Brain pericyte (primary cell): ENCODE results near the gene BPIFB4.

Experiments used
- DNase-seq: peaks from one replicate; pipeline ENCODE4 v3.0.0-alpha.2; 2012; ENCODE audit warnings: low read depth, low spot score

The BPIFB4 gene

DNA sequence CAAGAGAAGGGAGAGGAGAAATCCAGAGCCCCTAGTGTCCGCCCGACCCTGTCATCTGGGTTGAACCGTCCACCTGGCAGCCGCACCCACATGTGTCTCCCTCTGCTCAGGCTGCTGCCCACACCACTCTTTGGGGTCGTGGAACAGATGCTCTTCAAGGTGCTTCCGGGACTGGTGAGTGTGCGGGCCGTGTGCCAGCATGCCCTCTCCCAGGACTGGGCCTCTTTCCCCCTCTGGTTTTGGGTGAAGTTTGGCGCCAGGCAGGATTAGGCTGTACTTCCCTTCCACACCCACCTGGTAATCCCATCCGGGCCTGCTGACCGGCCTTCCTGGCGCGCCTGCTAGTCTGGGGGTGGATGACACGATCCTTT lies 17.8 kb upstream of the BPIFB4 start:
- DNase-seq, result no peak

DNA sequence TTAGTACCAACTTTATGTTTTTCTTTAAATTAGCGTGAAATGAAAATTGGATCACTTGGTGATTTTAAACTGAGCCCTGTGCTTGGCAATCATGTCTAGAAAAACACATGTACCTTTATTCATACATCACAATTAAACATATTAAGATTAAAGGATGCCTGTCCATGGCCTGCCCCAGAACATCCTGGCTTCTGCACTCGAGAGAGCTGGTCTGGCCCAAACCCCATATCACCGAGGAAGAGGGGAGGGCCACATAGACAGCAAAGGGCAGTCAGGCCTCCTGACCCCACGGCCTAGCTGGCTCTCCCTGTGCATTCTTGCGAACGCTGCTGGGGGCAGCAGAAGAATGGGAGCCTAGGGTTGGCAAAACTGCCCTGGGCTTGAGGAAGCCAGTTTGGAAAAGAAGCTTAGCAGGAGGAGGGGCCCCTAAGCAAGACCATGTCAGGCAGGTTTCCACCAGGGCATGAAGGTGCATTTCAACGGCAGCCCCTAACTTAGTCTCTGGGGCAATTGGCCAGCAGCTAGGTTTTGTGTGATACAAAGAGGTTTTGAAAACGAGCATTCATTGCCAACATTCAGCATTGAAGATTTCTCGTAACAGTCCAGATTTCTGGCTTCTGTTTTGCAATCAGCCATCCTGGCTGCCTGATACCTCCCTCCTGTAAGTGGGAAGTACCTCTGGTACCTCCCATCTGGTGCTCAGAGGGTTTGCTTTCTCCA lies 17.2 kb upstream of the BPIFB4 start:
- no peak for DNase-seq

DNA sequence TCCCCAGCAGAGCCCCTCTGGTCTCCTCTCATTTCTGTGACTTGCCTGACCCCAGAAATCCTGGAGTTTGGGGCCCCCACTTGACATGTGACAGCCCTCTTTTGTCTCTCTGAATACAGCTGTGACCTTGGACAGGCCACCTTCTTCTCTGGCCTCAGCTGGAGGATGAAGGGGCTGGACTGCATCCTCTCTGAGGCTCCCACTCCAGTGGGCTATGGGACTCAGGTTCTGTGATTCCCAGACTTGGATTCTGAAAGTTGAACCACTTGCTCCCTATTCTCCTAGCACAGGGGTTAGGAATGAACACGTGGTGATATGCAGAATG lies 16.7 kb upstream of the BPIFB4 start:
- no peak for DNase-seq

DNA sequence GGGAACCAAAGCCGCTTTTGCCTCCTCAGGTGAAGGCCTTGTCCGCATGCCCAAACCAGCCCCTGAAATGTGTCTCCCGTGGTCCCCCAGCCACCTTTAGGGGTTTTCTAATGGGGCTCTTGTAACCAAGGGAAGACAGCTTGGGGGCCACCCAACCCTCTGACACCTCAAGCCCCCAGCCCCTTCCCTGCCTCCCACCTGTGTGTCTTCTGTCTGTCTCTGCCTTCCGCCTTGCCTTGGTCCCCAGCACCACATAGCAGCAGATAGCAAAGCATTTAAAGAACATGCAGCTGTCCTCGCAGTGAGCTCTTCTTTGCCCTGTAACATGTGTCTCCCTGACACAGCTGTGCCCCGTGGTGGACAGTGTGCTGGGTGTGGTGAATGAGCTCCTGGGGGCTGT lies 16.2 kb upstream of the BPIFB4 start:
- no peak for DNase-seq

DNA sequence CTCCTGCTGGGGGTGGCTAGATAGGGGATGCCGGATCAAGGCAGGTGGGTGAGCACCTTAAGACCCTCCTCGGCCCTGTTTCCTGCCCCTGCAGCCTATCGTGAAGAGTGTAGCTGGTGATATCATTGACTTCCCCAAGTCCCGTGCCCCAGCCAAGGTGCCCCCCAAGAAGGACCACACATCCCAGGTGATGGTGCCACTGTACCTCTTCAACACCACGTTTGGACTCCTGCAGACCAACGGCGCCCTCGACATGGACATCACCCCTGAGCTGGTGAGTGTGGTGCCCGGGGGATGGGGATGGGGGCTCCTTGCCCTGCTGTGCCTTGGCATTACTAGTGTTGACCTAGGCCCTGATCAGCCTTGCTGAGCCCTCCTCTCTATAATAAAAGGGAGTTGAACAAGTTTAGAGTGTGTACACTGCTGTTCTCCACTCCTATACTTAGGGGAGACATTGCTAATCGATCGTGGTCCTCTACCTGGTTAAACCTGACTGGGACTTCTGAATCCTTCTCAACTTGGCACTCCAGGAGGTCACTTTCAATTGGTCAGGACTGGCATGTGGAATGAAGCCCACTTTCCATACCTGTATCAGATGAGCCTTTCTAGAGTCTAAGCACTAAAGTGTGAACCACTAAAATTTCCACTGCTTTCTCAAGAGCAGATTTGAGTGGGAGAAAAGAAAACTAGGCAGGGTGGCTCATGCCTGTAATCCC lies 14.7 kb upstream of the BPIFB4 start:
- DNase-seq, result no peak

DNA sequence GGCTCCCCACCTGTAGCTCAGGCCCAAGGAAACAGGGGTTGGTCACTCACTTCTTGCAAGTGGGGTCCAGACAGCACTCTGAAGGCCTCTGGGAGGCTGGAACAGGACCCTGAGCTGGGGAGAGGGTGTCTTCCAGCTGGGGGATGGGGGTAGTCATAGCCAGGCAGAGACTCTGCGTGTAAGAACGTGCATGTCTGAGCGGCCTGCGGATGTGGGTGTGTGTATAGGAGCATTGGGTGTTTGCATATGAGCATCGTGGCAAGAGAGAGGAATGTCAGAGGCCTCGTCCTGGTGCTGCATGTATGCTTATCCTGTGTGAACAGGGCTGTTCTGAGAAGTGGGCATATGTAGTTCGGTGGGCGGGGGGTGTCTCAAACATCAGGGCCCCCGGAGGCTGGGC lies 13.7 kb upstream of the BPIFB4 start:
- DNase-seq, result no peak

DNA sequence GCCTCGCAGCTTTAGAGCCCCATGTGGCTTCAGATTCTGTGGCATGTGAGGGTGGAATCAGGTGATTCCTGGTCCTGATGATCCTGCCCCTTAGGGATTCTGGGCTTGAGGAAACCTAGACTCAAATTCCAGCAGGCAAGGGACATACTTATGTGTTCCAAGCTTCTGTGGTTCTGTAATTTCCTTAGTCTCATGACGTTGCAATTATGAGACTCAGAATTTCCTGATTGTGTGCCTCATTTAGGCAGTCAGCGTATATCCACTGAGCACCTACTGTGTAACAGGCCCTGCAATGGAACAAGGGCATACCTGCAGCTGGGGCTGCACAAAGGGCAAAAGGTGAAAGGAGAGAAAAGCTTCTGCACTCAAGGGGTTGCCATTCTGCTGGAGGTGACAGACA lies 11.6 kb upstream of the BPIFB4 start:
- no peak for DNase-seq

DNA sequence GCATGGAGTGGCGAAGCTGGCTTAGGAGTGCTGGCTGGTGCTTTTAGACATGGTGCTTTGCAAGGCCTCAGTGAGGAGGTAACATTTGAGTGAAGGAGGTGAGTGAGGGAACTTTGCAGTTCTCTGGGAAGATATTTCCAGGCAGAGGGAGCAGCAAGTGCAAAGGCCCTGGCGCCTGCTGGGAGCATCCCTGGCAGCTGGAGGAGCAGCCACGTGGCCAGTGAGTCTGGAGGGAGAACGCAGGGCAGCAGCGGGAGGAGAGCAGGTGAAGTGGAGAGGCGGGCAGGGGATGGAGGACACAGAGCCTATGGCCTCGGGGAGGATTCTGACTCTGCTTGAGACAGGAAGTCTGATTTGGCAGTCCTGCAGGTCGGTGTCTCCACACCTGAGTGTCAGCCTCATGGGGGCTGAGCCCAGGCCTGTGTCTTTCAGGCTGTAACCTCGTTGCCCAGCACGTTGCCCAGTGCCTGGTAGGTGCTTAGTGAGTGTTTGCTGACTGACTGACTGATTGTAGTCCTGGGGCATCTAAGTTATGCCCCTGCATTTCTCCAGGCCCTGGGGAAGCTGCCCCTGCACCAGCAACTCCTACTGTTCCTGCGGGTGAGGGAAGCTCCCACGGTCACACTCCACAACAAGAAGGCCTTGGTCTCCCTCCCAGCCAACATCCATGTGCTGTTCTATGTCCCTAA lies 11.0 kb upstream of the BPIFB4 start:
- no peak for DNase-seq

DNA sequence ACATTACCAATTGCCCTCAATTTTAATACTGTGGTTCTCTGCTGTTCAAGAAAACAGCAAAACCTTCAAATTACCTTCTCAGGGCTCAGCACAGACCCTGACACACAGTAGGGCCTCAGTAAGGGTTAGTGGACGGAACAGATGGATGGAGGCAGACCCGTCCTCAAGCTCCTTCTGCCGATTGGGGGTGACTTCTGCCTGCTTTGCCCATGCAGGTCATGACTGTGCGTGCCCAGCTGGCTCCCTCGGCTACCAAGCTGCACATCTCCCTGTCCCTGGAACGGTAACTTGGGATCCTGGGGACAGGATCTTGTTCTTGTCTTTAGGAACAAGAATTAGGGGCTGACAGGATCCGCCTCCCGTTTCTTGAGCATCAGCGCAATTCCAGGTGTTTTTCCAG lies 9.8 kb upstream of the BPIFB4 start:
- no peak for DNase-seq

DNA sequence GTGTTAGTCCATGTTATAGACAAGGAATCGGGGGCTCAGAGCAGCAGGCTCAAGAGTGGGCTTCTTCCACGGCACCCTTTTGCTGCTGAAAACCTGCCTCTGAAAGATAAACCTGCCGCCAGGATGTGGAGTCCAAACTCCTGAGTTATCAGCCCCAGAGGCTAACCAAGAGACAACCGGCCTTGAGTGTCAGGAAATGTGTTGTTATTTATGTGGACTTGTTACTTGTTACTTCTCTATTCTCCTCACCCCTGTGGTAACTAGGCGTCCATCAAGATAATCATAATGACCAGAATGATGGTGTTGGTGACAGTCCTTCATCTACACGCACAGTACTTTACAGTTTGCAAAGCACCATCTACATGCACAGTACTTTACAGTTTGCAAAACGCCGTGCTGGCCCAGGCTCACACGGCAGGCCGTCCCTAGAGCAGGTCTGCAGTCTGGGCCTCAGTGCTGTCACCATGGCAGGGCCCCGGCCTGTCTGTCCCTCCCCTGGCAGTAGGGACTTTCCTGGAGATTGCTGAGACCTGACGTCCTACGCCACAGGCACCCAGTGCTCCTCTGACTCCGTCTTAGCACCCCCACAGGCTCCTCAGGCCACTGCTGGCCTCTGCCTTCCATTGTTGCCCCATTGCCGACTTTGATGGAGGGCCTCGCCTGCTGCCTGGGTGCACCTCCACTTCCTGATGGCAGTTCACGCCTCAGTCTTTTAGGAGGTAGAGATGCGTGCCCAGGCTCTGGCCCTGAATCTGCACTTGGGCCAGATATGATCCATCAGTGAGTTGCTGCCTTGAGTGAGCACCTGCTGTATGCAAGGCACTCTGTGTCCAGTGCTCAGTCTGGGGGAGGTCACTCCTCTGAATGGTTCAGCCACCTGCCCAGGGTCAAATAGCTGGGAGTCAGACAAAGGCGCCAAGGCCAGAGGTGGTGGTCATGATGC lies 9.1 kb upstream of the BPIFB4 start:
- DNase-seq, result no peak

DNA sequence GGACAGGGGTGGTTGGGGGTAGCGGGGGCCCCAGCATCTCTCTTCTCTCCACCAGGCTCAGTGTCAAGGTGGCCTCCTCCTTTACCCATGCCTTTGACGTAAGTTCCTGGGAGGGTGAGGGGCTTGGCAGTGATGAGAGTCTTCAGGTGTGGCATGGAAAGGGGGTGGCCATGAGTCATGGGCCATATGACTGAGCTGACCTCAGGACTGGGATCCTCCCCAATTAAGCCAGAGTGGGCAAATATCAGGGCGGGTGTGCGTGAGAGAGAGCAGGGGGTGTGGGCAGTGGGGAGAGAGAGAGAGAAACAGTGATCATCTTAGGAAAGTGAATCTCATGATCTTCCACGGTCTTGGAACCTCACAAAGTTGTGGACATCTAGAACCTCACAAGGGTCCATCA lies 8.2 kb upstream of the BPIFB4 start:
- no peak for DNase-seq

DNA sequence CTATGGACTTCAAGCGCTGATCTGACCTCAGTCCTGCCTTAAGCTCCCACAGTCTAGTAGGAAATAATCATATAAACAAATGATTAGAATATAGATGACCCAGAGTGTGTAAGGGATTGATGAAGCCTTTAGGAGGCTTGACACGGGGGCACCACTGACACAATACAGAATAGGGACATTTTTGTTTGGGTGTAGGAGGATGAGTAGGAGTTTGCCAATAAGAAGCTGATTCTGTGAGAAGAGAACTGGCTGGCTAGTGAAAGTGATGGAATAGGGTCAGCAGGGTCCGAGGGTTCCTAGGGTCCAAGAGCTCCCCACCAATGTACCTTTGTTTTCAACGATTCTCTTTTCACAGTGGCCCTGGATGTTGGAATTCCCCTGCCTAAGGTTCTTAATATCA lies 7.1 kb upstream of the BPIFB4 start:
- DNase-seq, result no peak

DNA sequence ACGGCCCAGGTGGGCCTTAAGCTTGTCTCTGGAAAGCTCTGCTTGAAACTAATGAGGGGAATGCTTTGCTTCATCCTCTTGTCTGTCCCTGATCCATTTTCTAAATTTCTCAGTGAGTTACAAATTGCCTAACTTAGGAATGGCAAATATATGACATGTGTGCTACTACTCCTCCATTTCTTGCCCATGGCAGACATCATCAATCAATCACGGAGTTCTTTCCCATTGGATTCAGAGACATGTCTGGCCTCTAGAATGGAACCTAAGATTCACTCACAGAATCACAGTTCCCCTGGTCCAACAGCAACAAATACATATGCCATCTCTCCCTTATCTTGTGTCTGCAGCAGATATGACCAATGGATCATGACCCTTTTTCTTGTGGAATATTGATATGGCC lies 6.6 kb upstream of the BPIFB4 start:
- no peak for DNase-seq

DNA sequence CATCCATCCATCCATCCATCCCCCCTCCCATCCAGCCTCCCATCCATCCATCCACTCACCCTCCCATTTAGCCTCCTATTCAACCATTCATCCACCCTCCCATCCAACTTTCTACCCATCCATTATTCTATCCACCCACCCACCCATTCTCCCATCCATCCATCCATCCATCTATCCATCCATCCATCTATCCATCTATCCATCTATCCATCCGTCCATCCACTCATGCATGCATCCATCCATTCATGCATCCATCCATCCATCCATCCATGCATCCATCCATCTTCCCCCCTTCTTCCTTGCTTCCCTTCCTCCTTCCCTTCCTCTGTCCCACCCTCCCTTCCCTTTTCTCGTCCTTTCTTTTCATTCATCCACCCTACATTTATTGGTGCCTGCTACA lies 4.8 kb upstream of the BPIFB4 start:
- DNase-seq, result no peak

DNA sequence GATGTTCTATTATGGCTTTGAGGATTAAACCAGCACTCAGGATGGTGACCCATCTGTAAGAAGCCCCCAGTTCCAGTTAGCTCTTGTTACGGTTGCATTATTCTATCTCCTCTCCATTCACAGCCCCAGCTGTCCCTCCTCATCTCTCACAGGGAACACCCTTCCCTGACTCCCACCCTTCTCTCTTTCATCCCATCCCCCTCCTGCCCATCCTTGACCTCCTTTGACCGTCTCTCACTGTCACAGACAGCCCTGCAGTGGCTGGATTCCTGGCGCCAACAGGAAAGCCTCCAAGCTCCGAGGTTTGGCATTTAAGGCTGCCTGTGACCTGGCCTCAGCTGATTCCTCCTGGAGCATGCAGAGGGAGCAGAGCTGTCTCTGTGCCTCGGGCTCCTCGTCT lies 4.2 kb upstream of the BPIFB4 start:
- no peak for DNase-seq

DNA sequence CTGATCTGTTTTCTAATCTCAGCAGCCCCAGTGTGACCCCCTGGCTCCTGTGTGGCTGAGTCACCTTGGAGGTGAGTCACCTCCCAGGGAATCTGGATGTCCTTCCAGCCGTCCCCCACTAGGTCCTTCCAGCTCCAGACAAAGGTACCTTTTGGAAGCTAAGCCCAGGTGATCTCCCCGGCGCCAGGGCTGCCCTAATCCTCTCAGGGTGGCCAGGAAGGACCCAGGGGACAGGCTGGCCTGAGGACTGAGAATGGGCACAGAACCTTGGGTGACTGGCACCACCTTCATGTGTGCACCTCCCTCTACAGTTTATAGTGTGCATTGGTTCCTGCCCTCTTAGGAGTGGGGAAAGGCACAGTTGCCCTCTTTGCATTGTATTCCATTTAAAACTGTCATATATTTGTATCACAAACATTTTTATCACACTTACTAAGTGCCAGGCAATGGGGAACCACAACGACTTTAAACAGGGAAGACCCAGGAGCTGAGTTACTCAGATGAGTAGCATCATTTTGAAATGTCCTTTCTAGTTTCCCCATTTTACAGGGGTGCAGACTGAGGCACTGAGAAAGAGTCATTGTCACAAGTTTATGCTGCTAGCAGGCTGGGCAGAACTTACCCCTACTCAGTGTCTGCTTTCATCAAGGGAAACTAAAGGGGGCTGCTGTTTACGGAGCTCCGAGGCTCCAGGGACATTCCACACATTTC lies 2.6 kb upstream of the BPIFB4 start:
- no peak for DNase-seq

DNA sequence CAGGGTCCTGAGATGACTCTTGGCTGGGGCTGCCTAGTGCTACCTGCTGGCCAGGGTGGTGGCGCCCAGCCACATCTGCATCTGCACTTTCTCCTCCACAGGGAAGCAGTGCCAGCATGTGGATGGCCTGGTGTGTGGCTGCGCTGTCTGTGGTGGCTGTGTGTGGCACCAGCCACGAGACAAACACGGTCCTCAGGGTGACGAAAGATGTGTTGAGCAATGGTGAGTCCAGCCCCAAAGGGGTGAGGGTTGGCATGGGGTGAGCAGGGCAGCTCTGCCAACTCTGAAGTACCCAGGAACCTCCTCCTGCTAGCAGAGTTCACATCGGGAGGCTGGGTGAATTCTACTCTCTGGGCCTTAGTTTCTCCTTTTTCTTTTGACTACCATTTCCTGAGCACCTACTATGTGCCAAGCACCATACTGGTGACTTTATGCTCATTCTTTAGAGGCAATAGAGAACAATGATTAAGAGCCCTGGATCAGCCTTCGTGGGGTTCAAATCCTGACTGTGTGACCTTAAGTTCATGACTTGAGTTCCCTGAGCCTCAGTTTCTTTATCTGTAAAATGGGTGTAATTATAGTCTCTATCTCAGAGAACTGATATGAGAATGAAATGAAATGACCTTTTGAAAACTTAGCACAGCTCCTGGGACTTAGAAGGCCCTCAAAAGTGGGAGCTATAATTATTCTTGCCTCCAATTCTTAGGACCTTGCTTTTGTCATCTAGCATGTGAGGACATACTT lies 2.1 kb downstream of the BPIFB4 start:
- no peak for DNase-seq

DNA sequence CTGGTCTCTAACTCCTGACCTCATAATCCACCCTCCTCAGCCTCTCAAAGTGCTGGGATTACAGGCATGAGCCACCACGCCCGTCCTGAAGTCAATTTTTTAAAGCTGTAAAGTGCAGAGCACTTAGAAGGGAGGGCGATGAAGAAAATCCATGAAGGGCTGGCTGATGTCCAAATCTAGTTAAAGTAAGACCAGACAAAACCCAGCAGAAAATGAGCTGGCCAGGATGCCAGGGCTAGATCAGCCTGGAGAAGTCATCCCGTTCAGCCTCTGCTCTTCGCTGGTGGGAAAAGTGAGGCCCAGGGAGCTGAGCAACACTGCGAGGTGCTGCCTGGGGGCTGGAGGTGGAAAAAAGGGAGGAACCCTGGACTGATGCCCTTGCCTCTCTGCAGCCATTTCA lies 3.1 kb downstream of the BPIFB4 start:
- DNase-seq, result no peak

DNA sequence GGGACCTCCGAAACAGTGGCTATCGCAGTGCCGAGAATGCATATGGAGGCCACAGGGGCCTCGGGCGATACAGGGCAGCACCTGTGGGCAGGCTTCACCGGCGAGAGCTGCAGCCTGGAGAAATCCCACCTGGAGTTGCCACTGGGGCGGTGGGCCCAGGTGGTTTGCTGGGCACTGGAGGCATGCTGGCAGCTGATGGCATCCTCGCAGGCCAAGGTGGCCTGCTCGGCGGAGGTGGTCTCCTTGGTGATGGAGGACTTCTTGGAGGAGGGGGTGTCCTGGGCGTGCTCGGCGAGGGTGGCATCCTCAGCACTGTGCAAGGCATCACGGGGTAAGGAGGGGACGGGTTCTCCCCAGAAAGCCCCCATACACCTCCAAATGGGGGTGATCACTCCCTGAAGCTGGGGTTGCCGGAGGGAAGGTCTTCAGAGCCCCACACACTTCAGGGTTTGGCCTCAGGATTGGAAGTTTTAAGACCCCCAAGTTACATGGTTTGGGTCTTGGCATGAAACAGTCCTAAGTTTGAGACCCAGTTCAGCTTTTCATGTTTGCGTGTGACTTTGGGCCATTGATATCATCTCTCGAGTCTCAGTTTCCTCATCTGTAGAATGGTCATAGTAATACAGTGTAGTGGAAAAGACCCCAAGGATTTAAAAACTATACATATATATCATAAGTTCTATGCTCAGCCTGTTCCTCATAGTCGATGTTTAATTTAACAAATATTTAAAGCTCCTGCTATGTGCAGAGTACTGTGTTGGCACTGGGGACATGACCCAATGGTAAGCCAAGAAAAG lies 4.3 kb downstream of the BPIFB4 start:
- no peak for DNase-seq

DNA sequence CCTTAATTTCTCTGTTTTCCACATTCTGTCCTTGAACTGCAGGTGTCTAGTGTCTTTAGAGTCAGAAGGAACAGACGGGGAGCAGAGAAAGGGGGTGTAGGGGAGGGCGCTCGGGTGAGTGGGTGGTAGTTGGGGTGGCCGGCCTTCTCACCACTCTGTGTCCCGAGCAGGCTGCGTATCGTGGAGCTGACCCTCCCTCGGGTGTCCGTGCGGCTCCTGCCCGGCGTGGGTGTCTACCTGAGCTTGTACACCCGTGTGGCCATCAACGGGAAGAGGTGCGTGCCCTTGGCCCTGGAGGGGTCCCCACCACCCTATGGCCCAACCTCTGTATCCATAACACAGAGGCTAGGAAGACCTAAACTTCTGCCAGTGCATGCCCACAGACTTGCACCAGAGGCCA lies 5.3 kb downstream of the BPIFB4 start:
- DNase-seq, result no peak
